Colonic mucosa (tissue), 4 donors: ENCODE measurements around the gene CNIH3. TPM values are rescaled to one million over a fixed set of nuclear protein-coding genes. Genes with fewer than 3 reads are reported as not detected.

Experiments used
- DNase-seq: peaks from one replicate; pipeline ENCODE4 v3.0.0-alpha.2; 2020
- H3K27ac ChIP-seq: fragments of 200-600 bp; one replicate; pipeline ENCODE4 v1.8.0; 2021
- H3K27me3 ChIP-seq: fragments of 200-600 bp; one replicate; pipeline ENCODE4 v1.8.0; 2021
- H3K36me3 ChIP-seq: fragments of 200-600 bp; one replicate; pipeline ENCODE4 v1.8.0; 2021
- H3K4me1 ChIP-seq: fragments of 200-600 bp; one replicate; pipeline ENCODE4 v1.8.0; 2021; ENCODE audit warnings: mild to moderate bottlenecking
- H3K4me3 ChIP-seq: fragments of 200-600 bp; one replicate; pipeline ENCODE4 v1.8.0; 2021
- H3K9ac ChIP-seq, 2 donors: one replicate each; pipeline ENCODE4 v1.7.0; 2013; ENCODE audit warnings: control low read depth in 2 of 2, low read depth in 2 of 2, low read length in 2 of 2
- H3K9me3 ChIP-seq: fragments of 200-600 bp; one replicate; pipeline ENCODE4 v1.8.0; 2021
- CTCF ChIP-seq: fragments of 200-600 bp; IDR thresholded peaks from one replicate; pipeline ENCODE4 v1.8.0; 2022; ENCODE audit warnings: antibody characterized with exemption, mild to moderate bottlenecking
- intact Hi-C: fragments of 100-400 bp; cut with DNase I; formaldehyde crosslinking; loops from one replicate; pipeline ENCODE4 v1.14.1; 2022
- total RNA-seq, 2 donors: library from RNA; stranded (reverse); fragmentation: NEBNext Ultra II Directional in 1 of 2; extraction: Animal tissue kit (Norgen Biotek cat#: 25700) in 1 of 2; gene quantifications; one replicate each; pipeline ENCODE4 v1.2.1, GENCODE V29; 2021
- donor health status: healthy.
- donor health status: DM: no; HTN: no; CAD: no.
- donor health status: DM: no; HTN: no; CAD: no.

CNIH3 gene
- total RNA-seq, 2 donors from 2014 or later: 0.69 to 1.4 TPM

GRCh38 chr1:224727351-224728289, 111.5 kb downstream of the CNIH3 start:
- no peak overlapping the region for H3K27ac ChIP-seq
- intact Hi-C loops: no loop called here

GRCh38 chr1:224730540-224730939, 114.4 kb downstream of the CNIH3 start:
- intact Hi-C loops: no loop called here
- no peak for DNase-seq
- Histone ChIP-seq H3K27me3 (no peaks in the 10 kb centered on the region), H3K27ac (no peak overlapping the region), H3K4me1 (no peaks in the 10 kb centered on the region), H3K9ac (no peak overlapping the region), H3K36me3 (no peaks in the 10 kb centered on the region), H3K9me3 (no peaks in the 10 kb centered on the region), H3K4me3 (no peak overlapping the region)
- TF ChIP-seq CTCF: no peak

More at GRCh38 chr1:224727351-224728289, 111.5 kb downstream of the CNIH3 start:
- Histone ChIP-seq H3K4me3 (no peak overlapping the region), H3K9ac (no peak overlapping the region), H3K9me3 (no peaks in the 10 kb centered on the region), H3K4me1 (no peaks in the 10 kb centered on the region), H3K36me3 (no peaks in the 10 kb centered on the region), H3K27me3 (no peaks in the 10 kb centered on the region)
- no peak for TF ChIP-seq CTCF
- no peak for DNase-seq

GRCh38 chr1:224730965-224731364, 114.8 kb downstream of the CNIH3 start:
- no peaks in the 10 kb centered on the region for H3K4me1 ChIP-seq
- no peaks in the 10 kb centered on the region for H3K36me3 ChIP-seq
- H3K9me3 ChIP-seq: no peaks in the 10 kb centered on the region
- no peak for TF ChIP-seq CTCF
- intact Hi-C loops: no loop called here
- DNase-seq: no peak
- no peak overlapping the region for H3K27ac ChIP-seq
- no peak overlapping the region for H3K9ac ChIP-seq
- H3K4me3 ChIP-seq: no peak overlapping the region
- H3K27me3 ChIP-seq: no peaks in the 10 kb centered on the region

- Histone ChIP-seq H3K27ac (no peak overlapping the region), H3K4me3 (no peak overlapping the region), H3K9ac (no peak overlapping the region), H3K4me1 (no peaks in the 10 kb centered on the region), H3K9me3 (no peaks in the 10 kb centered on the region), H3K27me3 (no peaks in the 10 kb centered on the region), H3K36me3 (no peaks in the 10 kb centered on the region)
- DNase-seq: no peak
- intact Hi-C loops: no loop called here
- no peak for TF ChIP-seq CTCF
These were observed 115.5 kb downstream of the CNIH3 start for GRCh38 chr1:224731633-224732032.

- Histone ChIP-seq H3K9ac (no peak overlapping the region), H3K4me3 (no peak overlapping the region), H3K9me3 (no peaks in the 10 kb centered on the region), H3K27ac (no peak overlapping the region), H3K27me3 (no peaks in the 10 kb centered on the region), H3K4me1 (no peaks in the 10 kb centered on the region), H3K36me3 (no peaks in the 10 kb centered on the region)
- no peak for TF ChIP-seq CTCF
- intact Hi-C loops: no loop called here
- DNase-seq: no peak
These were observed 116.4 kb downstream of the CNIH3 start for GRCh38 chr1:224732377-224733026.
